Activated T-helper 1 cell treated with anti-CD3 and anti-CD28 coated beads, Interleukin-2, amount 50 U/mL, for 16 hours (primary cell): Measurements from ENCODE around the gene CNTNAP2.

Experiments
- DNase-seq, 2 donors: peaks; one replicate each; pipeline ENCODE4 v3.0.0-alpha.2; 2020; ENCODE audit warnings: low read depth in 1 of 2, low spot score in 1 of 2

Gene CNTNAP2

DNA sequence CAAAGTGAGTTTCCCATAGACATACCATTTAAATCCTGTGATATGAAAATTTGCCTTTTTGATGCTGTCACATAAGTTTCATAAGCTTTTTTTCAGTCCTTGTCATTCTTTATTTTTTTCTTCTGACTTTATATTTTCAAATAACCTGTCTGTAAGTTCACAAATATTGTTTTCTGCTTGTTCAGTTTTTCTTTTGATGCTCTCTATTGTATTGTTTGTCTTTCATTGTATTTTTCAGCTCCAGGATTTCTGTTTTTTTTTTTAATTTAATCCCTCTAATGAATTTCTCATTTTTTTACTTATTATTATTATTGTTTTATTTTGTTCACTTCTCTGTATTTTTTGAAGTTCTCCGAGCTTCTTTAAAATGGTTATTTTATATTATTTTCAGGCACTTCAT is 623.4 kb downstream of the CNTNAP2 start:
- DNase-seq, result no peak

GRCh38 chr7:146741911-146742310 is 625.3 kb downstream of the CNTNAP2 start:
- DNase-seq, result no peak

DNA sequence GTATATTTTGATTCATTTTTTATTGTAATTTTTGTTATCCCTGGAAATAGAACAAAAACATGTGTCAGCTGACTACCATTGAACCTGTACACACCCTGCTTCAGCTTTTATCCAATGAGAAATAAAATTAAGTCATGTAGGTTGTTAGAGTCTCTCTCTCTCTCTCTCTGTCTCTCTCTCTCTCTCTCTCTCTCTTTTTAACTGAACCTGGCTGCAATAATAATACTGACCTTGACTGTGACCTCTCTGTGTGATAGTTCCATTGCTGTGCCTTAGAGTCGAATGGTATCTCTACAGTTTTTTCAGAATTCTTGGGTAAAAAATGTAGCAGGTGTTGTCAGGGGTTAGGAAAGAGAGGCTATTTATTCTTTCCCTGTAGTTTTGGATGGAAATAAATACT is 637.8 kb downstream of the CNTNAP2 start:
- no peak for DNase-seq

- no peak for DNase-seq
Observed at GRCh38 chr7:146755585-146755984, 639.0 kb downstream of the CNTNAP2 start.

- DNase-seq, result no peak
Observed at GRCh38 chr7:146764458-146764857, 647.9 kb downstream of the CNTNAP2 start.

DNA sequence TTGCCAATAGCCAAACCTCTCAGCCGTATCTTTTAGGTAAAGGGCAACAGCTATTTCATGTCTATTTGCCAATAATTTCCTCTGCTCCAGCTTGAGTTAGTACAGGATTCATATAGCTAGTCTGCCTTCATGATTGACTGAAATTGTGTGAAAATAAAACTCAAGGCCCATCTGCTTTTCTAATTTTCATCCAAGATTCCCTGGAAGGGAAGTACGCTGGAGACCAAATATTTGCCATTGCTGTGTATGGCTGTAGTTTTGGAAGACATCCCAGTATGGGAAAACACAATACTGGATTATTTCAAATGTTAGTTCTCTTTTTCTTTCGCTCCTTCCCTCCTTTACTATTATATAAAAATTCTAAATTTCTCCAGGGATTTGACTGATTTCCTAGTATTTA is 652.4 kb downstream of the CNTNAP2 start:
- DNase-seq, result no peak

GRCh38 chr7:146772601-146773000 is 656.0 kb downstream of the CNTNAP2 start:
- no peak for DNase-seq

DNA sequence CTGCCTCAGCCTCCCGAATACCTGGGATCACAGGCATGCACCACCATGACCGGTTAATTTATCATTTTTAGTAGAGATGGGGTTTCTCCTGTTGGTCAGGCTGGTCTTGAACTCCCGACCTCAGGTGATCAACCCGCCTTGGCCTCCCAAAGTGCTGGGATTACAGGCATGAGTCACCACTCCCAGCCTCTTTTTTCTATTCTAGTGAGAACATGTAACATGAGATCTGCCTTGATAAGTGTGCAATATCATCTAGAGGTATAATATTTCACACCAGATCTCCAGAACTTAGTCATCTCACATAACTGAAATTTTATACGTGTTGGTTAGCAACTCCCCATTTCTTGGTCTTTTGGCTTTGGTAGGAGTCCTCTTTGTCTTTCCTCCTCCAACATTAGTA is 656.9 kb downstream of the CNTNAP2 start:
- no peak for DNase-seq

DNA sequence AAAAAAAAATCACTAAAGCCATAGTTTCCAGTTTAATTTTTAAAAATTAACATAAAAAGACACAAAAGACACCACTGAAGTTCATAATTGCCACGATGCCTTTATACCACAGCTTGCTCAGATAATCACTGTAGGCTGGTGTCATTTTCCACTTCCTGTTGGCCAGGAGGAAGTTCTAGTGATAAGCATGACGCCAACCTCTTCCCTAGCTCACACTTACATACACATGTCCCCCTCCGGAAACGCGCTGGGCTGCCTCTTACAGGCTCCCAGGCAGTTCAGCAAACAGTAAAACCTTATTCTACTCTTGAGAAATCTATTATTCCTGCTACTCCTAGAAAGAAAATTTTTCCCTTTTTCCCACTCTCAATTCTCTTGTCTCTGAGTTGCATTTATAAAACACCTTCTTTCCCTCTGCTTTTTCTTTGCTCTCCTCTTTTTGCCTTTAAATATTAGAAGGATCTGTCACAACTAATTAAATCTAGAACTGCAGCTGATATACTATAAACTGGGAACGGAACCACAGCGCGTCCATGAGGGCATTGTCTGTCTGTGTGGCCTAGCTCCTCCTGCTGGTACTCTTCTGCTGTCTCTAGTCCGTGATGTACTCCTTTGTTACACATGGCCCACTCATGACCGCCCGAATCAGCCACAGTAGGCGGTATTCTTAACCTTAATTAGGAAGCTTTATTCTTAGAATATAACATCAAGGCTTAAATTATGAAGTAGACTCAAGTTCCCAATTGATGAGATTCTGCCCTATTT is 664.9 kb downstream of the CNTNAP2 start:
- no peak for DNase-seq

DNA sequence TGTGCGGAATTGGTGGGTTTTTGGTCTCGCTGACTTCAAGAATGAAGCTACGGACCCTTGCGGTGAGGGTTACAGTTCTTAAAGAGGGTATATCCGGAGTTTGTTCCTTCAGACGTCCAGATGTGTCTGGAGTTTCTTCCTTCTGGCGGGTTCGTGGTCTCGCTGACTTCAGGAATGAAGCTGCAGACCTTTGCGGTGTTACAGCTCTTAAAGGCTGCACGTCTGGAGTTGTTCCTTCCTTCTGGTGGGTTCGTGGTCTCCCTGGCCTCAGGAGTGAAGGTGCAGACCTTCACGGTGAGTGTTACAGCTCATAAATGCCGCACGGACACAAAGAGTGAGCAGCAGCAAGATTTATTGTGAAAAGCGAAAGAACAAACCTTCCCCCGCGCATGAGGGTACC is 670.7 kb downstream of the CNTNAP2 start:
- no peak for DNase-seq

GRCh38 chr7:146788008-146788407 is 671.4 kb downstream of the CNTNAP2 start:
- DNase-seq, result no peak

DNA sequence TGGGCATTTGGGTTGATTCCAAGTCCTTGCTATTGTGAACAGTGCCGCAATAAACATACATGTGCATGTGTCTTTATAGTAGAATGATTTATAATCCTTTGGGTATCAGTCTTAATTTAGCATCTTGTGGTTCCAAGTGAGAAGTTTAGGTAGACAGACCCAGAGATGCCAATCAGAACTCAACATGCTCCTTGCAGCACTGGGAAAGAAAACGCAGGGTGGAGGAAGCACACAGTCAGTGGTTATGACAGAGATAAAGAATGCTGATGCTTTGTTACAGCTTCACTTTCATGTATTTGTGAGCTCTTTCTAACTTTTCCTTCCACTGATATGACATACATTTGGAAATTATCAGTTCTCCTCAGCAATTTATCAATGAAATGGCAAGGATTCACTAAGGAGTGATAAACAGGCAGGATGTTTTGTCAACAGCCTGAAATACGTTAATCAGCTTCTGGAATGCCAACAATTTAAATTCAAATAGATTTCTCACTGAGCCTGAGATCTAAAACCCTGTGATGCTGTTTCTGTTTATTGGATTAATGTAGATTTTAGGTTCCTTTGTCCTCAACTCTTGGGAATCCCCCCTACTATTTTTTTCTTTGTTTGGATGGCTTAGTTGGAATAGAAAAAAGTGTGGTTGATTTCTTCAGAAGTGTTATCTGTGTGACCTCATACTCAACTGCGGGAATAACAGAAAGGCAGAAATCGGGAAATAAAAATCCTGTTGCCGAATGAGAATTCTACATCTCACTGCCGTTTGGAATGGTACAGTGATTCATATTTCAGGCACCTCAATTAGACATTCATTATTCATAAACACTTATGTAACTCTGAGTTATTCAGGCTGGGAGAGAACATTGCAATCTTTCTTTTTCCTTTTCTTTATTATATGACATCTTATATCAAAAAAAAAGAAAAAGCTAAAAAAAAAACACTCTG is 675.0 kb downstream of the CNTNAP2 start:
- DNase-seq, result no peak

GRCh38 chr7:146804620-146805019 is 688.0 kb downstream of the CNTNAP2 start:
- DNase-seq, result no peak

DNA sequence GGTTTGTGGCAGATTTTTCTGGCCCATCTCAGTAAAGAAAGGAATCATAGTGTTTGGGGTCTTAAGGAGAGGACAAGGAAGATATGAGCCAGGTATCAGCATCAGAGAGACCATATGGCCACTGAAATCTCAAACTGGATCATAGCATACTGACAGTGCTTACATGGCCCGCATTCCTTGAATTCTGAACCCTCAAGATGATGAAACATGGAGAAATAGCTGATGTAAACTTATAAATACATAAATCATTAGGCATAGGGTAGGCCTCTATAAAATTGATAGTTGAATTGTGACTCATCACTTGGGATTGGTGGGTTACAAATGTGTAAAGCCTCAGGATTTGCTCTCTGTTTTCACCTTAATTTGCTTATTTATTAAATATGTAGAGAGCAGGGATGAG is 688.5 kb downstream of the CNTNAP2 start:
- no peak for DNase-seq

GRCh38 chr7:146826329-146826728 is 709.7 kb downstream of the CNTNAP2 start:
- no peak for DNase-seq

GRCh38 chr7:146830686-146831085 is 714.1 kb downstream of the CNTNAP2 start:
- DNase-seq, result no peak

- DNase-seq, result no peak
Observed at GRCh38 chr7:146831875-146832274, 715.3 kb downstream of the CNTNAP2 start.

DNA sequence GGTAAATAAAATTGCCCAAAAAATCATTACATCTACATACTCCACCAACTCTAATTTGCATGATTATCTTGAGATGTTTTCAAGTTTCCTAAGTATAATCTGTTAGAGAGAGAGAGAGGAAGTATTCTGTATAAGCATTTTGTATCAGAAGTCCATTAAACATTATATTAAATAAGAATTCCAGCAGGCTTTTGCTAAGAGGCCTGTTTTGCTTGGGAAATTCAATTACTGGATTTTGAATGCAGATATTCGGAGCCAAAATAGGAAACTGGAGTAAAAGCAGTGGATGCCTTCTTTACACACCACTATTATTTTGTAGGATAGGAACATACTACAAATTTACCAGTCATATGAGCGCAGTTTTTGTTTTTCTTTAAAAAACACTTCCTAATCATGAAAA is 727.8 kb downstream of the CNTNAP2 start:
- DNase-seq, result no peak

- no peak for DNase-seq
Observed at GRCh38 chr7:146858690-146859089, 742.1 kb downstream of the CNTNAP2 start.

DNA sequence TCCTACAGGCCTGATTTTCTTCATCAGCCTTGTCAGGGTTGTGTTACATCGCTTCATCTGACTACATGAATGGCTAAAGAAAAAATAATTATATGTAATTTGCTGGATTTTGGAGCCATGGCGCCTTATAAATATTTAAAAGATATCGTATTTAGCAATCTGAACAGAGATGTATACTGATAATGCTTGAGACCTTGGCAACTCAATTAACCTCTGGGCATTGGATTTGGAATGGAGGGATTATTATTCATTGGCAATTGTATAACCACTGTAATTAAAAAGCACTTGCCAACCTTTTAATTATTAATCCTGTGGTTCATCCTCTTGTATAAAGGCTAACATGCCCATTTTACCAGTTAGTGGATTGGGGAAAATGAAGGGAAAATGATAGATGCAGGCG is 745.1 kb downstream of the CNTNAP2 start:
- DNase-seq, result no peak

GRCh38 chr7:146862415-146862814 is 745.8 kb downstream of the CNTNAP2 start:
- no peak for DNase-seq

DNA sequence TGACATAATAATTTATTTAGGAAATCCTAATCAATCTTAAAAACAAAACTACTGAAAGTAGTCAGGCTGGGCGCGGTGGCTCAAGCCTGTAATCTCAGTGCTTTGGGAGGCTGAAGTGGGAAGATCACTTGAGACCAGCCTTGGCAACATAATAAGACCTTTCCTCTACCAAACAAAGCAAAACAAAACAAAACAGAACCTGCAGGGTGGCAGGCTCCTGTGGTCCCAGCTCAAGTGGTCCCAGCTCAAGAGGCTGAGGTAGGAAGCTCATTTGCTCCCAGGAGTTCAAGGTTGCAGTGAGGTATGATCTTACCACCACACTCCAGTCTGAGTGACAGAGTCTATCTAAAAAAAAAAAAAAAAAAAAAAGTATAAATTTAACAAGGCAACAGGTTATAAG is 748.0 kb downstream of the CNTNAP2 start:
- no peak for DNase-seq
